GM12878 (cell line): ENCODE data around the gene PRSS12. TPM values are rescaled to one million over a fixed set of nuclear protein-coding genes. Genes with fewer than 3 reads are reported as not detected.

Experiments used
- ATAC-seq: fragments of 200-7000 bp; cut with Tn5 transposase; 3 replicates; pipeline ENCODE4 v1.9.1; 2020; ENCODE audit warnings: mild to moderate bottlenecking, moderate library complexity
- BruUV-seq: library from RNA; stranded (reverse); fragments of 400-500 nt; replicated peaks from 2 replicates; lab custom pipeline; 2021; lab: Mats Ljungman, UMichigan
- CTCF ChIA-PET: fragments of 300-600 bp; sonication (Branson Sonifier 250); formaldehyde crosslinking; extraction: SDS; loops from one replicate; lab custom pipeline; 2021; ENCODE audit warnings: inconsistent platforms; lab: Yijun Ruan, JAX
- POLR2A ChIA-PET: fragments of 350-600 bp; formaldehyde crosslinking; extraction: SDS; loops from one replicate; lab custom pipeline; 2021; ENCODE audit warnings: inconsistent platforms; lab: Charles Lee
- RAD21 ChIA-PET: fragments of 300-600 bp; sonication (Branson Sonifier 250); formaldehyde crosslinking; loops from one replicate; lab custom pipeline; 2023; ENCODE audit warnings: antibody characterized with exemption; ENCODE audit not compliant: unreplicated experiment; lab: Charles Lee
- SMC1A ChIA-PET: fragments of 300-600 bp; sonication (Branson Sonifier 250); formaldehyde crosslinking; loops from one replicate; lab custom pipeline; 2023; ENCODE audit not compliant: unreplicated experiment, uncharacterized antibody; lab: Charles Lee
- DNase-seq: peaks from one replicate; pipeline ENCODE4 v3.0.0-alpha.2; 2011; ENCODE audit warnings: low read depth, low spot score
- FAIRE-seq: peaks from 3 replicates; lab custom pipeline; 2011; peaks lifted over from hg19 to GRCh38; lab: Jason Lieb, UNC
- H2AFZ ChIP-seq: 2 replicates; pipeline ENCODE4 v1.6.0; 2011; ENCODE audit warnings: low read depth, low read length, control low read depth; ENCODE audit not compliant: control insufficient read depth
- H3K27ac ChIP-seq: 2 replicates; pipeline ENCODE4 v1.5.1; 2011; ENCODE audit warnings: control low read depth; ENCODE audit not compliant: control insufficient read depth, insufficient read depth
- H3K27me3 ChIP-seq, 2 experiments: replicated peaks in 1 of 2; 2 replicates each; pipeline versions ENCODE4 v1.6.0 to v1.6.1; 2011; ENCODE audit warnings: low read length in 1 of 2; ENCODE audit not compliant: control insufficient read depth in 2 of 2, insufficient read depth in 2 of 2
- H3K36me3 ChIP-seq, 2 experiments: 2 replicates each; pipeline ENCODE4 v1.5.1; 2011; ENCODE audit warnings: low read length in 1 of 2; ENCODE audit not compliant: control insufficient read depth in 2 of 2, insufficient read depth in 2 of 2
- H3K4me1 ChIP-seq: 2 replicates; pipeline ENCODE4 v1.6.1; 2011; ENCODE audit warnings: mild to moderate bottlenecking, low read length, moderate library complexity, mixed read lengths; ENCODE audit not compliant: control insufficient read depth, insufficient read depth
- H3K4me2 ChIP-seq: 2 replicates; pipeline ENCODE4 v1.6.0; 2011; ENCODE audit warnings: control low read depth; ENCODE audit not compliant: control insufficient read depth, insufficient read depth
- H3K4me3 ChIP-seq: fragments of 200-600 bp; sonication (generic); 2 replicates; pipeline ENCODE4 v1.5.1; 2016
- H3K79me2 ChIP-seq: 2 replicates; pipeline ENCODE4 v1.6.0; 2011; ENCODE audit warnings: low read length; ENCODE audit not compliant: control insufficient read depth, insufficient read depth
- H3K9ac ChIP-seq: 2 replicates; pipeline ENCODE4 v1.8.0; 2011; ENCODE audit warnings: low read length, control low read depth, mixed read lengths; ENCODE audit not compliant: control insufficient read depth, insufficient read depth
- H3K9me3 ChIP-seq: replicated peaks from 3 replicates; pipeline ENCODE4 v1.5.1; 2011; ENCODE audit warnings: mild to moderate bottlenecking, low read length; ENCODE audit not compliant: control insufficient read depth, insufficient read depth
- H4K20me1 ChIP-seq: 2 replicates; pipeline ENCODE4 v1.6.0; 2011; ENCODE audit not compliant: control insufficient read depth, insufficient read depth
- CHD1 ChIP-seq: IDR thresholded peaks from 2 replicates; pipeline ENCODE4 v1.6.1; 2012; ENCODE audit warnings: low read depth, low read length, improper control_type of control experiment
- GATAD2B ChIP-seq: fragments of 450-650 bp; conservative IDR thresholded peaks from 2 replicates; pipeline ENCODE4 v1.6.1; 2017; ENCODE audit warnings: low read depth, mild to moderate bottlenecking, moderate library complexity
- IRF3 ChIP-seq: fragments of 450-650 bp; IDR thresholded peaks from 2 replicates; pipeline ENCODE4 v1.6.1; 2014; ENCODE audit warnings: mild to moderate bottlenecking
- NFYB ChIP-seq: IDR thresholded peaks from 2 replicates; pipeline ENCODE4 v1.6.1; 2011; ENCODE audit warnings: low read depth, mild to moderate bottlenecking, low read length, improper control_type of control experiment, moderate library complexity; ENCODE audit not compliant: insufficient read depth
- SKIL ChIP-seq: fragments of 450-650 bp; IDR thresholded peaks from 2 replicates; pipeline ENCODE4 v1.6.1; 2017; ENCODE audit warnings: mild to moderate bottlenecking, low read depth, inconsistent platforms; ENCODE audit not compliant: poor library complexity, severe bottlenecking
- SUZ12 ChIP-seq: fragments of 200-600 bp; sonication (generic); IDR thresholded peaks from one replicate; pipeline ENCODE4 v1.6.1; 2018; ENCODE audit warnings: antibody characterized with exemption, mild to moderate bottlenecking; ENCODE audit not compliant: unreplicated experiment
- WGBS: methylation state at CpG from one replicate; pipeline ENCODE4 v1.1.6; 2016; ENCODE audit warnings: low lambda C conversion rate; ENCODE audit not compliant: insufficient replicate concordance, insufficient coverage; ENCODE audit errors: missing lambda C conversion rate; 5-methylcytosine and 5-hydroxymethylcytosine counted together
- in situ Hi-C: fragments of 300-500 bp; cut with MboI; formaldehyde crosslinking; loops from 9 replicates; pipeline ENCODE4 v1.14.3; 2018; ENCODE audit warnings: mixed read lengths
- intact Hi-C: fragments of 100-400 bp; cut with micrococcal nuclease; formaldehyde crosslinking; loops from one replicate; pipeline ENCODE4 v1.14.2; 2022; ENCODE audit not compliant: unreplicated experiment
- polyA plus RNA-seq, 11 experiments: library from polyadenylated mRNA; depleted of rRNA in 4 of 11; unstranded in 6 of 11; stranded (reverse) in 5 of 11; fragments of >200 nt; fragmentation: Nextera tagmentation in 4 of 11; fragmentation: Illumina TruSeq in 1 of 11; extraction: Ambion mirVana in 4 of 11; extraction: Trizol in 1 of 11; gene quantifications; 1 replicate in 1 of 11; 2 replicates in 10 of 11; pipeline versions ENCODE4 v1.2.1 to v1.2.3, GENCODE V29; 2011 to 2016; ENCODE audit warnings: inconsistent platforms in 2 of 11, missing spikeins in 2 of 11, low read depth in 1 of 11
- total RNA-seq, 4 experiments: library from RNA; depleted of rRNA in 3 of 4; stranded (reverse); fragments of >200 nt in 3 of 4; fragmentation: Illumina TruSeq in 1 of 4; extraction: Trizol in 1 of 4; gene quantifications; 2 replicates each; pipeline versions ENCODE4 v1.2.1 to v1.2.3, GENCODE V29; 2013 to 2021
- TF ChIP-seq, protein P1 (sequence below): fragments of 150-350 bp; IDR thresholded peaks from 2 replicates; pipeline ENCODE4 v1.6.1; 2016; ENCODE audit warnings: low read depth, low read length
- TF ChIP-seq, protein P2 (sequence below): IDR thresholded peaks from 2 replicates; pipeline ENCODE4 v1.6.1; 2011; ENCODE audit warnings: low read depth, mild to moderate bottlenecking, low read length, moderate library complexity, borderline replicate concordance; ENCODE audit errors: extremely low read depth

The PRSS12 gene
- total and polyA plus RNA-seq, 10 of the 15 experiments (the other 5 are each of a cell fraction or from before 2014, with no cell fraction given), result 0.04 to 0.34 (median 0.11) TPM; not detected in 2

- no peaks in the 10 kb centered on the region; a peak in 2 of 4 replicates for H3K27me3 ChIP-seq
- no peak overlapping the region for H2AFZ ChIP-seq
- no TSS peak for BruUV-seq
- FAIRE-seq, result no peak
- ChIA-PET CTCF (no interaction called here), POLR2A (no interaction called here), RAD21 (no interaction called here)
- no peaks in the 10 kb centered on the region for H3K79me2 ChIP-seq
- intact Hi-C loops, result no loop called here
- H3K27ac ChIP-seq, result no peak overlapping the region
- H3K36me3 ChIP-seq, result no peaks in the 10 kb centered on the region
- H3K9me3 ChIP-seq, result no peaks in the 10 kb centered on the region; the same call in 2 of the 3 replicates
- no peak overlapping the region for H3K9ac ChIP-seq
- no peak for DNase-seq
- H3K4me3 ChIP-seq, result no peak overlapping the region
- no peak overlapping the region for H3K4me2 ChIP-seq
- in situ Hi-C loops, result loop anchor here (25.0 kb wide), 2 partner anchors 1122 to 1897 kb away; no protein-coding TSS in a partner anchor
- WGBS, result 4% methylated on average over 3 of the region's 3 CpGs
- H4K20me1 ChIP-seq, result no peaks in the 10 kb centered on the region
- H3K4me1 ChIP-seq, result no peaks in the 10 kb centered on the region
- TF ChIP-seq, protein P1, sequence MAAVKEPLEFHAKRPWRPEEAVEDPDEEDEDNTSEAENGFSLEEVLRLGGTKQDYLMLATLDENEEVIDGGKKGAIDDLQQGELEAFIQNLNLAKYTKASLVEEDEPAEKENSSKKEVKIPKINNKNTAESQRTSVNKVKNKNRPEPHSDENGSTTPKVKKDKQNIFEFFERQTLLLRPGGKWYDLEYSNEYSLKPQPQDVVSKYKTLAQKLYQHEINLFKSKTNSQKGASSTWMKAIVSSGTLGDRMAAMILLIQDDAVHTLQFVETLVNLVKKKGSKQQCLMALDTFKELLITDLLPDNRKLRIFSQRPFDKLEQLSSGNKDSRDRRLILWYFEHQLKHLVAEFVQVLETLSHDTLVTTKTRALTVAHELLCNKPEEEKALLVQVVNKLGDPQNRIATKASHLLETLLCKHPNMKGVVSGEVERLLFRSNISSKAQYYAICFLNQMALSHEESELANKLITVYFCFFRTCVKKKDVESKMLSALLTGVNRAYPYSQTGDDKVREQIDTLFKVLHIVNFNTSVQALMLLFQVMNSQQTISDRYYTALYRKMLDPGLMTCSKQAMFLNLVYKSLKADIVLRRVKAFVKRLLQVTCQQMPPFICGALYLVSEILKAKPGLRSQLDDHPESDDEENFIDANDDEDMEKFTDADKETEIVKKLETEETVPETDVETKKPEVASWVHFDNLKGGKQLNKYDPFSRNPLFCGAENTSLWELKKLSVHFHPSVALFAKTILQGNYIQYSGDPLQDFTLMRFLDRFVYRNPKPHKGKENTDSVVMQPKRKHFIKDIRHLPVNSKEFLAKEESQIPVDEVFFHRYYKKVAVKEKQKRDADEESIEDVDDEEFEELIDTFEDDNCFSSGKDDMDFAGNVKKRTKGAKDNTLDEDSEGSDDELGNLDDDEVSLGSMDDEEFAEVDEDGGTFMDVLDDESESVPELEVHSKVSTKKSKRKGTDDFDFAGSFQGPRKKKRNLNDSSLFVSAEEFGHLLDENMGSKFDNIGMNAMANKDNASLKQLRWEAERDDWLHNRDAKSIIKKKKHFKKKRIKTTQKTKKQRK, result no peak
- no peak for TF ChIP-seq GATAD2B
- no peak for TF ChIP-seq NFYB
- TF ChIP-seq SKIL, result no peak
- TF ChIP-seq, protein P2, sequence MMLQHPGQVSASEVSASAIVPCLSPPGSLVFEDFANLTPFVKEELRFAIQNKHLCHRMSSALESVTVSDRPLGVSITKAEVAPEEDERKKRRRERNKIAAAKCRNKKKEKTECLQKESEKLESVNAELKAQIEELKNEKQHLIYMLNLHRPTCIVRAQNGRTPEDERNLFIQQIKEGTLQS, result no peak
- TF ChIP-seq CHD1, result no peak
- TF ChIP-seq IRF3, result no peak
- TF ChIP-seq SUZ12, result no peak
- TF ChIP-seq, all 136 proteins: peak for 0
- SMC1A ChIA-PET, result no interaction called here
- ATAC-seq, result no peak
Observed at GRCh38 chr4:118259111-118259510, 93.7 kb downstream of the PRSS12 start.
